Prostate gland (tissue), 2 donors: ENCODE results near the gene DNM3. TPM values are rescaled to one million over a fixed set of nuclear protein-coding genes. Genes with fewer than 3 reads are reported as not detected.

Source experiments
- DNase-seq: peaks from one replicate; pipeline ENCODE4 v3.0.0-alpha.2; 2019; ENCODE audit warnings: low spot score
- H3K27ac ChIP-seq, 2 donors: fragments of 200-600 bp; sonication (generic); 2 replicates each; pipeline ENCODE4 v1.5.1; 2017 to 2019
- H3K27me3 ChIP-seq: fragments of 200-600 bp; sonication (generic); replicated peaks from 2 replicates; pipeline ENCODE4 v1.5.1; 2019; ENCODE audit not compliant: insufficient read depth
- H3K36me3 ChIP-seq, 2 donors: fragments of 200-600 bp; sonication (generic); 1 replicate in 1 of 2; 2 replicates in 1 of 2; pipeline versions ENCODE4 v1.5.1 to v1.8.1; 2017 to 2019
- H3K4me1 ChIP-seq: fragments of 200-600 bp; sonication (generic); replicated peaks from 2 replicates; pipeline ENCODE4 v1.5.1; 2019
- H3K4me3 ChIP-seq, 2 donors: fragments of 200-600 bp; sonication (generic); 2 replicates each; pipeline ENCODE4 v1.5.1; 2017 to 2019
- H3K9me3 ChIP-seq: fragments of 200-600 bp; sonication (generic); 2 replicates; pipeline ENCODE4 v1.5.1; 2017
- CTCF ChIP-seq, 4 experiments: fragments of 200-600 bp in 2 of 4; fragments of 450-650 bp in 2 of 4; sonication (generic) in 2 of 4; IDR thresholded peaks; 1 replicate in 3 of 4; 2 replicates in 1 of 4; pipeline ENCODE4 v1.5.1; 2016 to 2019; ENCODE audit warnings: antibody characterized with exemption in 4 of 4, mild to moderate bottlenecking in 2 of 4, moderate library complexity in 2 of 4
- POLR2A ChIP-seq: fragments of 450-650 bp; IDR thresholded peaks from one replicate; pipeline ENCODE4 v1.6.1; 2016; ENCODE audit warnings: antibody characterized with exemption, mild to moderate bottlenecking
- POLR2AphosphoS5 ChIP-seq: sonication (generic); formaldehyde crosslinking; IDR thresholded peaks from one replicate; pipeline ENCODE4 v1.6.1; 2017; ENCODE audit warnings: antibody characterized with exemption
- WGBS: methylation state at CpG from one replicate; pipeline ENCODE4 v1.1.5; 2018; 5-methylcytosine and 5-hydroxymethylcytosine counted together
- intact Hi-C: fragments of 100-400 bp; cut with DNase I; formaldehyde crosslinking; loops from one replicate; pipeline ENCODE4 v1.14.2; 2022
- total RNA-seq, 2 donors: library from RNA; depleted of rRNA; stranded (reverse); fragments of >200 nt; gene quantifications; one replicate each; pipeline ENCODE4 v1.1.0, GENCODE V29; 2016

The DNM3 gene
- total RNA-seq, 2 donors from 2014 or later: 2.3 to 5.3 TPM

GRCh38 chr1:171814692-171815091 lies 26.6 kb upstream of the DNM3 start:
- DNase-seq: no peak
- intact Hi-C loops: no loop called here
- Histone ChIP-seq H3K27ac (no peak overlapping the region), H3K27me3 (no peaks in the 10 kb centered on the region), H3K4me1 (no peaks in the 10 kb centered on the region), H3K36me3 (no peaks in the 10 kb centered on the region), H3K9me3 (no peaks in the 10 kb centered on the region), H3K4me3 (no peak overlapping the region)
- 29% methylated on average over 2 of the region's 2 CpGs for WGBS
- TF ChIP-seq CTCF (IDR thresholded peaks at IDR 0.05): no peak
- TF ChIP-seq POLR2A: no peak
- TF ChIP-seq POLR2AphosphoS5: no peak

GRCh38 chr1:171816300-171816901 lies 24.9 kb upstream of the DNM3 start:
- no peak overlapping the region for H3K27ac ChIP-seq
- no peak overlapping the region for H3K4me3 ChIP-seq
- H3K9me3 ChIP-seq: no peaks in the 10 kb centered on the region
- H3K36me3 ChIP-seq: no peaks in the 10 kb centered on the region
- TF ChIP-seq POLR2A (no peak), CTCF (IDR thresholded peaks at IDR 0.05) (no peak), POLR2AphosphoS5 (no peak)
- intact Hi-C loops: no loop called here
- no peaks in the 10 kb centered on the region for H3K4me1 ChIP-seq
- DNase-seq: no peak
- WGBS: 92% methylated on average over 3 of the region's 3 CpGs
- no peaks in the 10 kb centered on the region for H3K27me3 ChIP-seq

- H3K4me3 ChIP-seq: no peak overlapping the region
- no peak for DNase-seq
- H3K4me1 ChIP-seq: no peaks in the 10 kb centered on the region
- 15% methylated on average over 3 of the region's 3 CpGs for WGBS
- no peaks in the 10 kb centered on the region for H3K9me3 ChIP-seq
- TF ChIP-seq CTCF (IDR thresholded peaks at IDR 0.05) (no peak), POLR2AphosphoS5 (no peak), POLR2A (no peak)
- intact Hi-C loops: no loop called here
- no peak overlapping the region for H3K27ac ChIP-seq
- H3K27me3 ChIP-seq: no peaks in the 10 kb centered on the region
- no peaks in the 10 kb centered on the region for H3K36me3 ChIP-seq
Observed at GRCh38 chr1:171817511-171818265, 23.6 kb upstream of the DNM3 start.

- no peak overlapping the region for H3K4me3 ChIP-seq
- intact Hi-C loops: no loop called here
- no peak overlapping the region for H3K27ac ChIP-seq
- WGBS: 59% methylated on average over 2 of the region's 2 CpGs
- no peaks in the 10 kb centered on the region for H3K27me3 ChIP-seq
- H3K36me3 ChIP-seq: no peaks in the 10 kb centered on the region
- H3K4me1 ChIP-seq: no peaks in the 10 kb centered on the region
- H3K9me3 ChIP-seq: no peaks in the 10 kb centered on the region
- no peak for DNase-seq
- TF ChIP-seq CTCF (IDR thresholded peaks at IDR 0.05): no peak
- no peak for TF ChIP-seq POLR2AphosphoS5
- TF ChIP-seq POLR2A: no peak
Observed at GRCh38 chr1:171819946-171820345, 21.4 kb upstream of the DNM3 start.

GRCh38 chr1:171826973-171827372 lies 14.3 kb upstream of the DNM3 start:
- Histone ChIP-seq H3K27me3 (no peaks in the 10 kb centered on the region), H3K36me3 (no peaks in the 10 kb centered on the region), H3K9me3 (no peaks in the 10 kb centered on the region), H3K4me1 (no peaks in the 10 kb centered on the region), H3K4me3 (no peak overlapping the region), H3K27ac (no peak overlapping the region)
- intact Hi-C loops: no loop called here
- TF ChIP-seq POLR2AphosphoS5 (no peak), CTCF (IDR thresholded peaks at IDR 0.05) (no peak), POLR2A (no peak)
- no peak for DNase-seq
- WGBS: 100% methylated on average over 1 of the region's 1 CpG
